GM15510 (cell line): ENCODE data around the gene ADAM19.

ENCODE experiments used
- POLR2A ChIP-seq: IDR thresholded peaks from 3 replicates; pipeline ENCODE4 v1.6.1; 2011; ENCODE audit warnings: borderline replicate concordance; ENCODE audit not compliant: insufficient read length; ENCODE audit errors: extremely low read depth

Gene ADAM19

DNA sequence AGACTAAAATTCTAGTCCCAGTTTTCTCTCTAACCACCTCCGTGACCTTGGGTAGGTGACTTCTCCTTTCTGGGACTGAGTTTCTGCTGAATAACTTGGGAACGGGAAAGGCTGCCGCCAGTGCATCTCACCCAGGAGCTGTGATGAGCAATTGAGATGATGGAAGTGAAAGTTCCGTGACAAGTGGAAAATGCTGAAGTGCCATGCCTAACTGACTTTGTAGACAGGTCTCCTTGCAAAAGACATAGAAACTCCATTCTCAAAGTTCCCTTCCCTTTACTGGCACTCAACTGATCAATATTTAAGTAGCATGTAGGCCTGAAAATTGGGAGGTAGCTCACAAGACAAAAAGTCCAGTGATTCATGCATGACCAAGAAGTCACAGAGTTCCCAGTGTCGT, 6.3 kb upstream of the ADAM19 start:
- TF ChIP-seq POLR2A, result no peak

DNA sequence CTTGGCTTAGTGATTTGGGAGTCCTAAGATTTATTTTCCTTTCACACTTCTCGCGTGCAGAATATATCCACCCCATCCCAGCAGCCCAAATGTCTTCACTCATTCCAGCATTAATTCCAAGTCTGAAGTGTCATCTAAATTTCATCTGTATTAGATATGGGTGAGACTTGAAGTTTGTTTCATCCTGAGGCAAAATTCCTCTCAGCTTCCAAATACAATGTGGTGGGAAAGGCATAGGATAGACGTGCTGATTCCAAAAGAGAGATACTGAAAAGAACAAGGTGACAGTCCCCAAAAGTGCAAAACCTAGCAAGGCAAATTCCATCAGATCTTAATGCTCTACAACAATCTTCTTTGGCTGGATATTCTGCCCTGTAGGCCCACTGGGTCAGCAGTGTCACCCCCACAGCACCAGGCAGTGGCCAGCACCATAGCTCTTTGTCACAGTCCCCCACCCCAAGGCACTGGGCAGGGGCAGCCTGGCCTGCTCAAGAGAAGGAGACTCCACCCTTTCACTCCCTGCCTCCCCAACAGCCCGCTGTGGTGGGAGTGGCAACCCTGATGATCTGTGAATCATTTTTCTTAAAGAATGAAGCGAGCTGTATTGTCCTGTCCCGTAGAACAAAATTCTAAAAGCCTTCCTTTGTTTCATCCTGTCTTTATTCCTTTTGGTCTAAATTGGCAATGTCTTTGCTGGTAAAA, 2.7 kb upstream of the ADAM19 start:
- no peak for TF ChIP-seq POLR2A

DNA sequence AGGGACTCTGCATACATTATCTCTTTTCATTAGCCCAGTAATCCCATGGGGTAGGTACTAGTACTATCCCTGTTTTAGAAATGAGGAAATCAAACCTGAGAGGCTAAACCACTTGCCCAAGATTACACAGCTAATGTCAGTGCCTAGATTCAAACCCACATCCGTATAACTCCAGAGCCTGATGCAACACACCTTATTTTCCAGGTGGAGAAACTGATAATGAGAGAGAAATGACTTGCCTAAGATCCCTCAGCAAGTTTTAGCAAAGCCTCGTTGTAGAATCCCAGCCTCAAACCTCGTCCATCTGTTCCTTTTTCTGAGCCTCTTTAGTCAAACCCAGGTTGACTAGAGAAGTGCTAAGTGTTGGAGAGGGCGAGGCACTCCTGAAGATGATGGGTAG, 1.1 kb upstream of the ADAM19 start:
- no peak for TF ChIP-seq POLR2A

DNA sequence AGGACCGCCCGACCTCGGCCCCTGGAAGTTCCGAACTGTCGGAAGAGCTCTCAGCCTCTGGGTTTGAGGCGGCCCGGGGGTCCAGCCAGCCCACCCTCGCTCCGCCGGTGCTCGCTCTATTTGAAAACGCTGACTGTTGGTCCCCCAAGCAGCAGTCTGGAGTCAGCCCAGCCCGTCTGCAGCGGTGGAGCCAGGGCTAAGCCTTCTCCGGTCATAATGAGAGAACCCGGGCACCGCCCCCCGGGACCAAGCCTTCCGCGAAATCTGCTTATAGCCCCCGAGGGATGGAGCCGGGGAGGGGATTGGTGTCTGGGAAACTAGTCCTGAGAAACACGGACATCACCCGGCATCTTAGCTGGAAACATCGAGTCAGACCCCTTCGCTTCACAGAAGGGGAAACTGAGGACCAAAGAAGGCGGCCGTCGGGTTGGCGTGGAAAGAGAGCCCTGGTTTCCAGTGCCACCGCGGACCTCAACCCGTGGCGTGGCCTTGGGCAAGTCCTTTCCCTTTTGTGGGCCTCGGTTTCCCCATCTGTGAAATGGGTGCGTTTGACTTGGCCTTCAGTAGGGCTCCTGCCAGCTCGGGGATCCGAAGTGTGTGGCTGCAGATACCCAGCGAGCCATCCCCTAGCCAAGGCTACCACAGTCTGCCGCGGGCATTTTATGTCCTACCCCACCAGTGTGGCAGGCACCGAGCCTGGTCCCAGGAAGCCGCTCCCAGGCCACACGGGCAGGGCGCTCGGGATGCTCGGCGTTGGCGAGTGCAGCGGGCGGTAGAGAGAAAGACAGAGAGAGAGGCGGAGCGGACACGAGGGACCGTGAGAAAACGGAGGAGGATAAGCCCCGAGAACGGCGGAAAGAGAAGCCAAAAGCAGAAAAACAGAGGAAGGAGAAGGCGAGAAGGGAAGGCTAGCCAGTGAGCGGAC, 857 bp downstream of the ADAM19 start:
- TF ChIP-seq POLR2A, result no peak

DNA sequence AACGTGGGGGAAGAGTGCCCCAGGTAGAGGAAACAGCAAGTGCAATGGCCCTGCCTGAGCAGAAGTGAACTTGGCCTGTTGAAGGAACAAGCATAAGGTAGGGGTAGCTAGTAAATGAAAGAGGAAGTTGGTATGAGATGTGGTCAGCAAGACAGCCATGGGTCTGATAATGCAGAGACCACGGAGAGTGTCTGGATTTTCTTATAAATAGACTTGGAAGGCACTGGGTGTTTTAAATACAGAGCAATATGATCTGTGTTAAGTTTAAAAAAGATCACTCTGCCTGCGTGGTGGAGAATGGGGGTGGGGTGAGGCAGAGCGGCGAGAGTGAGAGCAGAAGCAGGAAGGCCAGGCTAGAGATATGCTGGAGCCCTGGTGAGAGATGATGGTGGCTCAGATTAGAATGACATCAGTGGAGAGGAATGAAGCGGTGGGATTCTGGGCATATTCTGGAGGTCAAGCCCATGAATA, 4.2 kb downstream of the ADAM19 start:
- no peak for TF ChIP-seq POLR2A

DNA sequence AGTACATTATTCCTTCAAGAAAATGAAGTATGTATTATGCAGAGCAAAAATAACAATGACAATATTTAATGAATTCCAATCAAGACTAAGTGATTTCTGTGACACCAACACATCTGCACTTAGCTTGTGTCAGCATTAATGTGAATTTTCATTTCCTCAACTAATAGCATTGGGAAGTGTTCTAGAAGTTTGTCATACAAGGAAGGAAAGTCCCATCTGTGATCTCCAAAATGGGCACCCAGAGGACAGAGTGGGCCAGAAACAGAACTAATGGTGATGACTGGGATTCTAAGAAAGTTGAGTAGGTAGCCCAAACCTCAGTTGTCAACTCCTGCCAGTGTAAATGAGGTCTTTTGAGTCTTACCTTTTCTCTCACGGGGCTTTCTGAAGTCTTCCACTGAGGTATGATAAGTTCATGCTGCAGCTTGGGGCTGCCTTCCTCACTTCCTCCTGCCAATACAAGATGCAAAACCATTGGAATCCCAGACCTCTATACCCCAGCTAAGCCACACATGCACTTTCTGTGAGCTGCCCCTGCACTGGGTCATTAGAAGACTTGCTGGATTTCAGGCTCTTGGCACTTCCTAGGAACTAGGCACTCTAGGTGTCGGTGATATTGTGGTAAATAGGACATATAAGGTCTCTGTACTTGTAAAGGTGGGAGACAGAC, 4.9 kb downstream of the ADAM19 start:
- no peak for TF ChIP-seq POLR2A

DNA sequence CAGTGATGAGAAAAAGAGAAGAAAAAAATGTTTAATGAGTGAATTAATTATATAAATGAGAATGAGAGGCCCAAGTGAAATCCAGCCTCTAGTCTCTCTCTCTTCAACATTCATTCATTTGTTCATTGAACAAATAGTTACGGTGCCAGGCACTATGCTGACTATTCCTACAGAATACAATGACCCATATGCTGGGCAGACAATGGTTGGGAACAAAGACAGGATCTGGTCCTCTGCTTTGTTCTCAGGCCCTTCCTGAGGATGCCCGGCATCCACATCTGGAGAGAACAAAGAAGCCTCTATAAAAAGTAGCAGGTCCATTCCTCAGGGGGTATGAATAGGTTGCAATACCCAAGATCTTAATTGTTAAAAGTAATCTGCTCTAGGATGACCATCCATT, 6.9 kb downstream of the ADAM19 start:
- TF ChIP-seq POLR2A, result no peak

DNA sequence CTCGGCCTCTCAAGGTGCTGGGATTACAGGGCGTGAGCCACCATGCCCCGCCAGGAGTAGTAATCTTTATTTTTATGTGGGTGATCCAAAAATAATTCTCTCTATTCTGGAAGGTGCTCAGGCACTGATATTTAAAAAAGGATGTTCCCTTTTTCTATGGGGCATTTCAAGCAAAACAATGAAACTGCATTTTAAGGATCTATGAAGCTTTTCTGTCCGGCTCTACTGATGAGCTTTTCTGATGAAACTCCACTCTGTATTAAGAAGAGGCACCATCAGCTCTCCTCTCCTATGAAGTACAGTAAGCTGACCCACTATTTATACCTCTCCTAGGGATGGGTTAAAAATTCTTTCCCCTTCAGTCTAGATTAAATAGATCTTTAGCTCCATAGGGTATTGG, 7.4 kb downstream of the ADAM19 start:
- TF ChIP-seq POLR2A, result no peak

DNA sequence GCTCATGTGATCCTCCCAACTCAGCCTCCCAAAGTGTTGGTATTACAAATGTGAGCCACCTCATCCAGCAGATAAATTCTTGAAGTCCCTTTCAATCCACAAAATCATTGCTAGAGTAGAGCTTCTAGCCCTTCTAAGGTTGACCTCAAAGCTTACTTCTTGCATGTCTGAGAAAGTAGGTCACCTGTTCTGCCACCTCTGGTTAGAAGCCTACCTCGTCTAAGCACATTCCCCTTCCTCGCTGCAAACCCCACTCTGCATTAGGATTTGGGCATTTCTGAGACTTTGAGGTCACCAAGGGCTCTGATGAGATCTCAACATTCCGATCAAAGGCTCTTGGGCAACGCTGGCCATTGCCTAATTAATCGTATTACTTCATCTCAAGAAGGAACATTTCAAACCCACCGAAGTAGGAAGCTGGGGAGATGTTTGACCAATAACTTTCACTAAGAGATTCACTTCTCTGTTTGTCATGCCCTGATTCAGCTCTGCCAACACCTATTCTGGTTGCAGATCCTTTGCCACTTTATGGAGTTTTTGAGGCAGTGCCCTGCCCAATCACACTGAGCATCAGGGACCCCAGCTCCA, 8.6 kb downstream of the ADAM19 start:
- no peak for TF ChIP-seq POLR2A

DNA sequence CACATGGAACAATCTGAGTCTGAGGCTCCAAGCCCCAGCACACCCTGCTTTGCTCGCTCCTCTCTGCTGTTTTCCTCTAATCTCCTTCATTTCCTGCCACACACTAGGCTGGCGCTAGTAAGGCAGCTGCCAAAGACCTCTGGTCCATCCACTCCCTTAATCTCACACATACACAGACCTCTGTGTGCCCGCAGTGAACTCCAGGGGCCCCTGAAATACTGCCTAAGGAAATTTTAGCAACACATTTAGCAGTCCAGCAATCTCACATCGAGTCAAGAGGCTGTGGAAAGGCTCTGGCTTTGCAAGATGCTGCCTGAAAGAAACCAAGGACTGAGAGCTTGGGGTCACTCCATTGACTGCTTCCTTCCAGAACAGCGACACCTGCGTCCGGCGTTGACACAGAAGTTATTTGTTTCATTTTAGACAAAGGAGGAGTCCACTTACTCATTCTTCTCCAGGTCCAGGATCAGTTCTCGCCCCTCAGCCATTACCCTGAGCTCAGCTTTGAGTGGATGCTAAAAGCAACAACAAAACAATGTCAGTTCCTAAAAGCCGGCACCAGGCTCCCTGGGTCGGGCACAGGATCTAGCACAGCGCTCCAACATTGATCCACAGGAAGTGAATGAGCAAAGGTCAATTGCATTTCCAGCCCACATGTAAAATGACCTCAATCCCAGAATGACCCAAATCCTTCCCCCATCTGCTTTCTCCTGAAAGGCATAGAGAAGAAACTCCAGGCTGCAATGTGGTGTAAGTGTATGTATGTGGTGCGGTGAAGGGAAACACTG, 11.5 kb downstream of the ADAM19 start:
- TF ChIP-seq POLR2A, result no peak

DNA sequence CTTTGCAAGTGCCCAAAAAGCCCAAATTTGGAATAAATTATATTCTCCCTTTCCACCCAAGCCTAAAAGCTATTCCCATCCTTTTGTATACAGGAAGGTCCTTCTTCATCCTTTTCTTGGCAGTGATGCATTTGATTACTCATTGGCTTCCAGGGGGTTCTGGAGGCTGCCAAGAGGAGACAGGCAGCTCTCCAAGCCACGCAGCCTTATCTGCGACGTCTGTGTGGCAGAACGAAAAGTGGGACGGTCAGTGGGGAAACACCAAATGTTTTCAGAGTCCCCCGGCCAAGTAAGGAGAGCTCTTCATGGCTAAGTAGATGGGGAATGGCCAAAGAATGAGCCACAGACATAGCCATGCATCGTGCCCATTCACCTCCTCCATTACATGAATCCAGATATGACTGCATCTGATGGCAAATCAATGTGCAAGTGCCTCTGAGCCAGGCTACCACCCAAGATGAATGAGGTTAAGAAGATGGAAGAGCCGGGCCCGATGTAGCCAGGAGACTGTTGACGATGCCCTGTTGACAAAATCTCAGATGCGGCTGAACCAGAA, 12.1 kb downstream of the ADAM19 start:
- no peak for TF ChIP-seq POLR2A

DNA sequence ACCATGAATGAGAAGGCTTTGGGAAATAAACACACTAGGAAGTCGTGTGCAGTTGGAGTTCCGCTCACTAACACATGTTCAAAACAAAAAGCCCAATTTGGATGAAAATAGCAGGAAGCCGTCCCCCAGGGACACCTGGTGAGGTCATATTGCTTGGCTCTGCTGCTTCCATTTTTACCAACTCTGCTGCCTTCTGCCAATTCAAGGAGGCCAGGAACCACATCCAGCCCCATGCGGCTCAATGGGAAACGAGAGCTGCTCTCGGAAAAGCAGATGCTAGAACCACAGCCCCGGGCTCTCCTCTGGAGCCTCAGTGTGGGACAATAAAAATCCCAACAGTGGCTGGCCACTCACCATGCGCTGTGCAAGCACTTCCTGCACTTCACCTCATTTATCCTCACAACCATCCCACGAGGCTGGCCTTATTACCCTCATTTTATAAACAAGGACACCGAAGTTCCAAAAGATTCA, 13.4 kb downstream of the ADAM19 start:
- TF ChIP-seq POLR2A, result no peak

DNA sequence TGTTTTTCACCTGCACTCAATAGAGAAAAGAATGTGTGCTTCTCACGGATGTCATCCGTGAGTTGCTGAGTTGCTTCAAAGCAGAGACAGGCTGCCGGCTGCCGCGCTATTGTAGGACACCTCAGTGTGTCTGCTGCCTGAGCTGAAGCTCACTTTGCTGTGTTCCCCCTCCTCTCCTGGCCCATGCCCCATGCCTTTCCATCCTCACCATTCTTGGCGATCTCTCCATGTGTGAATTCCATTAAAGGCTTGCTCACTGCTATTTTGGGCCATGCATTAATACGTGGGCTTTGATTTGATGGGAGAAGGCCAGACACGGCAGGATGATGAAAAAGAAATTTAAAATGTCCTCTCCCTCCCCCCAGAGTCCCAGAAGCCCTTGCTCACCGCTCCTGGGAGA, 14.5 kb downstream of the ADAM19 start:
- TF ChIP-seq POLR2A, result no peak

DNA sequence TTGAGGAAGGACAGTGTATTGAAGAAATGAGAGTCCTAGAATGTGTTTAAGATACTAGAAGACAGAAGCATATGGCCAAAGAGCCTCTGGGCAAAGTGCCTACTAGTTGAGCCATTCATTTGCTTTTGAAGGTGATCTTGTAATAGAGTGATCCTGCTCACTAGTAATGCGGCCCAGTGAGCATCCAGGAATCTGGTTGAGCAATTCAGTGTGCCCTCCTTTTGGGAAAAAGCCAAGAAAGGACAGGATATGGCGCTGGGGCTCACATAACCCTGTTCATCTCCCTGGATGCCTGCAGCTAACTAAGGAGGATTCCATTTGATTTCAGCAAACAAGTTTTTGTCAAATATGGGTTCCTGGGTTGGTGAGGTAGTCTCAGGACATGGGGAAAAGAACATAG, 16.3 kb downstream of the ADAM19 start:
- no peak for TF ChIP-seq POLR2A
